Measurements from ENCODE around the gene GLCCI1.

- TF ChIP-seq CTCF (IDR thresholded peaks at IDR 0.05; ENCODE audit: low read depth, low read length) (no peak), MAX (IDR thresholded peaks at IDR 0.05; ENCODE audit: low read depth, low read length) (no peak), POLR2A (IDR thresholded peaks at IDR 0.05; ENCODE audit: extremely low read depth, insufficient read length) (no peak)
These were observed 87.8 kb downstream of the GLCCI1 start for GRCh38 chr7:8056439-8056838.
